NCI-H748 (cell line): ENCODE measurements around the gene TGM1.
"Not testable (repeated sequence)": the region's sequence is repeated elsewhere in the genome, so short reads cannot be mapped to it uniquely, and the experiment has no call there.

Experiments
- DNase-seq: peaks from one replicate; lab custom pipeline; 2025; ENCODE audit not compliant: unreplicated experiment; lab: John Stamatoyannopoulos, UW

TGM1 gene

DNA sequence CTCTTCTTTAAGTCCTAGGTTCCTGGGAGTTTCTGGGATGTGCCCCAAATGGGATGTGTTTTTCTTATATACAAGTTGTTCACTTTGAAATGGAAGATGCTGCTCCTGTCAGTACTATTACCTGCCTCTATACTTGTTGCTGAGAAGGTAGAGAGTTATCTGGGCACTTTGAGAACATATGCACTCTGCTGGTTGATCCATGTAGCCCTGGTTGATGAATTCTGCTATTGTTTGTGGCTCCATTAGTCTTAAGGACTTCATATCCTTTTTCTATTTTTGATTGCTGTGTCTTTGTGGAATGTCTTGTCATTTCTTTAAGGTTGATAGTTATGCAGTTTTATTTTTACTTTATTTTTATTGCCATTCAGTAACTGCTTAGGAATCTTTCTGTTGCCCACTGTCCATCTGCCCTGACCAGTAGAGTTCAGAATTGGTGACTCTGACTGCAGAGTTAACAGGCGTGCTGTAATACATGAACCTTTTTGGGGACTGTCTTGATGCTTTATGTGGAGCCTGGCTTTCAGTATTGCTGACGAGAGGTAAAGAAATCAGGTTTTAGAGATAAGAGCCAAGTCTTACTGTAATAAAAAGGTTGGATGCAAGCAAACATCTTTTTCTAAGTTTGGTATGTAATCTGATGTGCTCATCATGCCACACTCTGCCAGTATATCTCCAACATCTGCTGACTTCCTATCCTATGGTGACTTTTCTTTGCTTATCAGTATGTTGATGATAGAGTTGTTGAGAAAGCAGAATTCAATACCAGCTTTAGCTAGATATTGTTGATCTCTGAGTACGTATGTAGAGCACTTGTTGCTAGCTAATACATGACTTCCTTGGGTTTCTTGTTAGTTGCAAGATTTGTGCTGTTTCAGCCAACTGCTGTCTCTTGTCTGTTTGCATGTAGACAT lies 28.6 kb downstream of the TGM1 start:
- no peak for DNase-seq

DNA sequence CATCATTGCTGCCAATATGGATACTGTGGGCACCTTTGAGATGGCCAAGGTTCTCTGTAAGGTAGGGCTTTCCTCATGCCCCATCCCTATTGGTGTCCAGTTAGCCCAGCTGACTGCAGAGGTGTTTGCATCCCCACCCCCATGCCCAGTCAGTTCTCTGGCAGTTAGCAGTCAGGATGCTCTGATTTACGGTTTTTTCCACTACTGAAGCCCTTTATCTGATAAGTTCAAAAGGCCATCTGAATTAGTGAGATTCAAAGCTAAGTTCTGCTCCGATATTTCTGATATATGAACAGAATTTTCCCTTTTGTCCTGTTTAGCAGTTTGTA lies 29.5 kb downstream of the TGM1 start:
- DNase-seq = peak; percentile 12

DNA sequence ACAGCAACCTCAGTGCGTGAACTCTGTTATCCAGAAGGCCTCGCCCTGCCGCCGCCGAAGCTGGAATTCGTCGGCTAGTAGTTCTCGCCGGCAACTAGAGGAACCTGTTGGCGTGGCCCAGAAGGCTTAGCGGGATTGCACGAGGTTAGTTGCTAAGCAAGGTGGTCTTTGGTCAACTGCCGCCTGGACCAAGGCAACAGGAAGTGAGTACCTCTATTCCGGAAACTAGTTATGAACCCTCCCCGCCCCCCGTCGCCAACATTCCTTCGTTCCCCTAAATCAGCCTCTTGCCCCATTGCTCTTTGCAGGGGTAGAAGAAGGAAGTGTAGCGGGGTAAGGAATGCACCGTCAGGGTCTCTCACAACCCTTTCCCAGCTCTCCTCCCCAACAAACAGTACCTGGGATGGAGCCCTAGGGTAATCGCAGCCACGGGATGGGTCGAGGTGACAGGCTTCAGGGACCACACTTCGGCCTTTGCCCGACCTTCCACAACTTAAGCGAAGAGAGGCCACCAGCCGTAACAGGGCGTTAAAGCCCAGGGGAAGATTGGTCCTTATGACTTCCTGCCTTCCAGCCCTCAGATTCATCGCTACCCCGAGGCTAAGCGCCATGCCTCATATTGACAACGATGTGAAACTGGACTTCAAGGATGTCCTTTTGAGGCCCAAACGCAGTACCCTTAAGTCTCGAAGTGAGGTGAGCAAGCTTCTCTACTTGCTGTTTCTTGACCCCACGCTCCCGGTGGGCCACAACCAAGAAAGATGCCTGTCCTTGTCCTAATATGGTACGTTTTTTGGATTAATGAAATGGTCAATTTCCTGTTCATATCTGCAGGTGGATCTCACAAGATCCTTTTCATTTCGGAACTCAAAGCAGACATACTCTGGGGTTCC lies 30.1 kb downstream of the TGM1 start, which contains the start of gene GMPR2:
TSS of gene GMPR2 (plus strand) at position 285 of the 893 bp plus-strand sequence. CDS start at position 610, 325 bp downstream.
- DNase-seq = peak; percentile 31

DNA sequence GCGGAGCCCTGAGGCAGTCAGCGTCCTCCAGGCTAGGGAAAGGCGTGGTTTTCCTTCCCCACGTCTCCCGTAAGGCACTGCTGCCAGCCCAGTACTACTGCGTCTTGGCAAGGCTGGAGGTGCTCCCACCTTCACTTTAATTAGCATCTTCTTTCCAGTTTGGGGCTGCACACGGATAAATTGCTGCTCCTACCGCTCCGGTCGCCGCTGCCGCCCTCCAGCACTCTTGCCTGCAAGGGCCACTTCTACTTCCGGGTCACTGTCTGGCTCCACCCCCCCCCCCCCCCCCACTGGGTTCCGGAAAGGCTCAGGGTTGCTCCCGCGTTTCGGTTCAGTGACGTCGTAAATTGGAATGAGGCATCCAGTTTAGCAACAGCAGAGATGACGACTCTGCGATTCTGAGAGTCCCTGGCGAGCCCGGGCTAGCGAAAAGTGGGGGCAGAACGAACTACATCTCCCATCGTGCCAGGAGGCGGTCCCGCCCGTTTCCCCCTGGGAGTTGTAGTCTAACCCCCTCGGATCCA lies 30.8 kb downstream of the TGM1 start, which contains the start of gene NEDD8:
TSS of gene NEDD8 (minus strand) at position 247 of the 524 bp plus-strand sequence. CDS start at position 147, 100 bp downstream.
- DNase-seq = peak; percentile 89

DNA sequence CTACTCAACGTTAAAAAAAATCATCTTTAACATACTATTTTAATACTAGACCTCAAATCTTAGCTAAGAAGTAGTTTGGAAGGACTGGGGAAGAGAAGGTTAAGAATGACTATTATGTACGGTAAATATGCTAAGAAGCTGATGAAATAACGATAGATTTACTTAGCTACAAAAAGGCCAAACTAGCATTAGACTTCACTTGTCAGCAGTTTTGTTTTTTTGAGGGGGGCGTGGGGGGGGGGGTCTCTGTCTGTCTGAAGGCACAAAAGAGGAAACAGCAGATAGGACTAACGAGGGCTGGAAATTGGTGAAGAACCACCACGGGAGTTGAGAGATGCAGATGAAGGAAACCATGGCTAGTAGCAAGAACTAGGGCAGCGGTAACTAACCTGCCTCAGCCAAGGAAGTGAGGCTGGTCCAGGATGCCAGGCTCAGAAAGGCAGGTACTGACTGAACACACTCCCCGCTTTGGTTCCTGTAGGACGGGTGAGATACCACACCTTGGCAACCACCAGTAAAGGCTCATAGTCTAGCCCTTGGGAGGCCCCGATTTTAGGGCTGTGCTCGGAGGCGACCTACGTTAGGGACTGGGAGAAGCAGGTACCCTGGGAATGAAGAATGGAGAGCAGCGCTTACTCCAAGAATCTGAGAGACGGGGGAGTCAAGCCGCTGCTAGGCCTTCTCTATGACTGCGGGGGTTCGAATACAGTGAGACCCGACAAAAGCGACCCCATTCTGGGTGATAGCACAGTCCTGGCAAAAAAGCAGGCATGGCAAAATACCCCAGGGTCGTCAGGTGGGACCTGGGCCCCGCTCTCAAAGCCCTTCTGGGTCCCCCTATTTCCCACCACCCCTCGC lies 31.5 kb downstream of the TGM1 start:
- peak; percentile 39 for DNase-seq

DNA sequence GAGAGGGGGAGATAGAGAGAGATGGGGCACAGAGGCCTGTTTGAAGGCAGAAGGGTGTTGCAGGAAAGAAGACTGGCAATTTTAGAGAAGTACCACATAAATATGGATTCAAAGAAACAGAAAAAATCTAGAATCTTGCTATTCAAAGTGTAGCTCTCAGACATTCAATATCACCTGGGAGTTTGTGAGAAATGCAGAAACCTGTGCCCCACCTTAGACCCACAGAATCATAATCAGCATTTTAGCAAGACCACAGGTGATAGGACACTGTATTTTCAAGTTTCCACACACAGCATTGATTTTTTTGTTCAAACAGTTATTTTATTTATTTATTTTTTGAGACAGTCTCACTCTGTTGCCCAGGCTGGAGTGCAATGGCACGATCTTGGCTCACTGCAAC lies 34.1 kb downstream of the TGM1 start:
- no peak for DNase-seq

DNA sequence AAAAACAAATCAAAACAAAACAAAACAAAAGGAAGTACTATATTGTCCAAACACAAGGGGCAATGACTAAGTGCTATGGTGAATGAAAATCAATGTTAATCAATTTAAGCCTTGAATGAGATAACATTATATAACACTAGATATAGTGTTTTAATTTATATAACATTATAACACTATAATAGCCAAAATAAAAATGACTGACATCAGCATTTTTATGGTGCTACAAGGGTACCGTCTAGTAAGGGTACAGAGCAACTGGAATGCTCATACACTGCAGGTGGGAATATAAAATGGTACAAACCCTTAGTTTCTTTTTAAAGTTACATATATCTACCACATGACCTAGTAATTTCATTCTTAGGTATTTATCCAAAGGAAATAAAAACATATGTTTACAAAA lies 36.5 kb downstream of the TGM1 start:
- DNase-seq = no peak

DNA sequence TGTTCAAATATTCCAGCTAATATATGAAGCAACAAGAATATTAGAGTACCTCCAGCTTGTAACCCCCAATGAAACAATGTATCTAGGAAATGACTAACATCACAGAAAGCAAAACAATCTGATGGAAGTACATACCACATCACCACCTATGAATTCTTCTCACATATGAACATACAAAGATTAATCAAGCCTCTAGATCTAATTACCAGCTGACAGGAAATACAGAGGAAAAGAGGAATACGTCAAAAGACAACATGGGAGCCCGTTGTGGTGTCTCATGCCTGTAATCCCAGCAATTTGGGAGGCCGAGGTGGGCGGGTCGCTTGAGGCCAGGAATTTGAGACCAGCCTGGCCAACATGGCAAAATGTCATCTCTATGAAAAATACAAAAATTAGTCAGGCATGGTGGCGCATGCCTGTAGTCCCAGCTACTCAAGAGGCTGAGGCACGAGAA lies 38.3 kb downstream of the TGM1 start:
- DNase-seq = no peak

DNA sequence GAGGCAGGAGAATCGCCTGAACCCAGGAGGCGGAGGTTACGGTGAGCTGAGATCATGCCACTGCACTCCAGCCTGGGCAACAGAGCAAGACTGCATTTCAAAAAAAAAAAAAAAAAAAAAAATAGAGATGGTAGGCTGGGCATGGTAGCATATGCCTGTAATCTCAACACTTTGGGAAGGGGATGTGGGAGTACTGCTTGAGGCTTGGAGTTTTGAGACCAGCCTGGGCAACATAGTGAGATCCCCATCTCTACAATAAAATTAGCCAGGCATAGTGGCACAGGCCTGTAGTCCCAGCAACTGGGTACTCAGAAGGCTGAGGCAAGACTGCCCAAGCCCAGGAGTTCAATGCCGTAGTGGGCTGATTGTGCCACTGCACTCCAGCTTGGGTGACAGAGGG lies 40.0 kb downstream of the TGM1 start:
- not testable (repeated sequence) for DNase-seq

DNA sequence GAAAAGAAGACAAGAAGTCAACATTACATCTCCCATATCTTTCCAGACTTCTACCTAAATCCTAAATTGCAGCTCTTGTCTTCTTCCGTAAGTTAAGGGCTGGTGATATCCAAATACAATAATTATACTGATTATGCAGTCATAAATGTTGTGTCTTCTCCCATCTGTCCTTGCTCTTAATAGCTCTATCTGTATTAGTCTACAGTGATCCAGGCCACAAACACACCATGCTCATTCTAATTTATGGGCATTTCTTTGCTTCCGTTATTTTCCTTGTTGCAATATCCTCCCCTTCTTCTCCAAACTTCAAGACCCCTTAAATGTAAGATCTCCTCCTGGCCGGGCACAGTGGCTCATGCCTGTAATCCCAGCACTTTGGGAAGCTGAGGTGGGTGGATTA lies 43.5 kb downstream of the TGM1 start:
- DNase-seq = no peak

DNA sequence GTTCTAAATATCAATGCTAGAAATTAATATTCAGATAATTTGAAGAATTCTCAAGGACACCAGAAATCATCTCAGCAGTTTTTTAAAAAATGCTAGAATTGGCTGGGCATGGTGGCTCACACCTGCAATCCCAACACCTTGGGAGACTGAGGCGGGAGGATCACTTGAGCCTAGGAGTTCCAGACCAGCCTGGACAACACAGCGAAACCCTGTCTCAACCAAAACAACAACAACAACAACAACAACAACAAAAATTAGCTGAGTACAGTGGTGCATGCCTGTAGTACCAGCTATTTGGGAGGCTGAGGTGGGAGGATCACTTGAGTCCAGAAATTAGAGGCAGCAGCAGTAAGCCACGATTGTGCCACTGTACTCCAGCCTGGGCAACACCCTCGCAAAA lies 43.9 kb downstream of the TGM1 start:
- DNase-seq = no peak

DNA sequence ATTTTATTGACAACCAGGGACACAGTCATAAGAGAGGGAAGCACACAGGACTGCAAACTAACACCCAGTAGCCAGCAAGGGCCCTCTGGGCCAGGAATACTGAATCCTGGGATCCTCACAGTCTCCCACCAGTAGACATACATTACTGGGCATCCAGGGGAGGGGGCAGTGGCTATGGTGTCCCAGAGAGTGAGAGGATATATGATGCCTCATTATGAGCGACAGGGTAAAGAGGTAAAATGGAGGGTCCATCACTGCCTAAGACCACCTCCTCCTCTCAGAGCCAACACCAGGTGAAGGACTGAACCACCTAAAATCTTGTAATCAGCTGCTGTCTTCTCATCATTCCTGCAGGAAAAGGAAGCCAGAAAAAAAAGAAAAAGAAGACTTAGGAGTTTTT lies 46.1 kb downstream of the TGM1 start:
- not testable (repeated sequence) for DNase-seq

DNA sequence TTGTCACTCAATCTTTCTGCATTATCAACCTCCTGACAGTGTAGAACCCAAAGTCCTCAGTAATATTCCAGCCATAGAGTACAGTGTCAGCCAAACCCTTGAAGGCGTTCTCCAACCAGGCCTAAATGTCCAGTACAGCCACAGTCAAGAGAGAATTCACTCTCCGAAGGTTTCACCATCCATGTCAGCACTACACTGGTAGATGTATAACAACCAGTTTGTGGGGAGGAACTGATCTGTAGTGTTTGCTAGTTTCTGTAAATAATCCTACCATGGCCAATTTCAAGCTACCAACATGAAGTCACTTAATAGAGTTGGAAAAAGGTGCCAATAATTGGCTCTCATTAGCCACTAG lies 46.7 kb downstream of the TGM1 start:
- DNase-seq = no peak

DNA sequence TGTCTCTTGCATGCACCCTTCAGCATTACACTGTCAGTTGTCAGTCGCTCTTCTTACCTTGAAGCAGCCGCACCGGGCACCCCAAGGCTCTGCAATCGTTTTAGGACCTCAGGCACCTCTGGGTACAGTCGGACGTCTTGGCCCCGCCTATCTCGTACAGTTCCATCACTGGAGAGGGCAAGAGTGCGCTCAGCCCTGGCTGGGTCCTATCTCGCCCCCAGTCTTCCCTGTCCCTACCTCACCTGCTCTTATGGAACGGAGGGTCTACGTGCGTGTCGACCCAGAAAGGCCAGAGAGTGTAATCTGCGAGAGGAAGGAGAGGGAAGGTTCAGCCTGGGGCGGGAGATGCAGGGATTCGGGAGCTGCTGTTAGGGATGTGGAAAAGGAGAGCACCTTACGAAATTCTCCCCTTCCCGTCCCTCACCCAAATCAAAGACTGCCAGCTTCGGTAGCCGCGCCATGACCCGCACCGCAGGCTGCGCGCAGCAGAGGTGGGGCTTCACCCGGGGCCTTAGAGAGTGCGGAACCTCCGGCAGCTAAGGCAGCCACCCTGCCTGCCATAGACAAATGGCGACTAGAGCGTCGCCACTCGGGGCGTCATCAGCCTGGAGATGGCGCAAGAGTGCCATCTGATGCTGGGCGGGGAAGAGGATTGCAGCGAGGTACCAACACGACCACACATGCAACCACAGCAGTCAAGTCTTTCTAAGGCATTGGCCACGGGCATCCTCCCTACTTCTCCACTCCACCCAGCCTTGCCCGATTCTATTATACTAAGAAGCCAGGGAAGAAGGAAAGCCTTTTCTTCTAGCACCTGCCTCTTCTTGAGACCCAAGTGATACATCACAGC lies 47.3 kb downstream of the TGM1 start, which contains the start of gene MDP1:
TSS of gene MDP1 (minus strand) at position 572 of the 850 bp plus-strand sequence. CDS start at position 461, 111 bp downstream.
- peak; percentile 91 for DNase-seq

DNA sequence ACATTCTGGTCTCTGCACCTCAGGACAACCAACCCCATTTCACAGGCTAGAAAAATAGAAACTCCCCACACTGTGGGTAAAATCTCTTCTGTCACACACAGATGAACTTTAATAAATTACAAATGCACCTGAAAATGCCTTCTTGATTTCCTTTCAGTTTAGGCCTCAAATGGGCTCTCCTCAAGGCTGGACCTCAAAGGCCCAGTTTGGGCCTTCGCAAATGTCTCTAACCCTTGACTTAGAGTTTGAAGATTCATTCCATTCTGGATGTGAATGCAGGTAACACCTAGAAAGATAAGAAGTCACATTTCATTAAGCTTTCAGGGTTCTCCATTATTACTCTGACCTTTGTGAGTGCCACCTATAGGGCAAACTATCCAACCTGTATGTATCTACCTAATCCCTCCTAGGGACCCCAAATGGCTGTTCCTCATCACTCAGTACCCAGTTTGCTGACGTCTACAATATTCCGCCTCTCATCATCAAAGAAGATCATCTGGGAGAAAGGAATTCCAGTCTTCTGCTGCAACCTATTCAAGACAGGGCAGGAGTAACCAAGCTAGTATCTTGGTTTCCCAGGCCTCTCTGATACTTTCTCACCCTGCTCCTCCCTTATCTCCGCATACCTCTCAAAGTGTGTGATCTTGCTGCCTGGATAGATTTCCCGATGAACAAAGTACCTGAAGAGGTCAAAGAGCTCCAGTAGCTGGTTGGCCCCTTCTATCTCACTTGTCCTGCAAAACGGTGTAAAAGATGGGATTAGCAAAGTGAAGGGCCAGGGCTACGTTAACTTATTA lies 48.9 kb downstream of the TGM1 start:
- no peak for DNase-seq

DNA sequence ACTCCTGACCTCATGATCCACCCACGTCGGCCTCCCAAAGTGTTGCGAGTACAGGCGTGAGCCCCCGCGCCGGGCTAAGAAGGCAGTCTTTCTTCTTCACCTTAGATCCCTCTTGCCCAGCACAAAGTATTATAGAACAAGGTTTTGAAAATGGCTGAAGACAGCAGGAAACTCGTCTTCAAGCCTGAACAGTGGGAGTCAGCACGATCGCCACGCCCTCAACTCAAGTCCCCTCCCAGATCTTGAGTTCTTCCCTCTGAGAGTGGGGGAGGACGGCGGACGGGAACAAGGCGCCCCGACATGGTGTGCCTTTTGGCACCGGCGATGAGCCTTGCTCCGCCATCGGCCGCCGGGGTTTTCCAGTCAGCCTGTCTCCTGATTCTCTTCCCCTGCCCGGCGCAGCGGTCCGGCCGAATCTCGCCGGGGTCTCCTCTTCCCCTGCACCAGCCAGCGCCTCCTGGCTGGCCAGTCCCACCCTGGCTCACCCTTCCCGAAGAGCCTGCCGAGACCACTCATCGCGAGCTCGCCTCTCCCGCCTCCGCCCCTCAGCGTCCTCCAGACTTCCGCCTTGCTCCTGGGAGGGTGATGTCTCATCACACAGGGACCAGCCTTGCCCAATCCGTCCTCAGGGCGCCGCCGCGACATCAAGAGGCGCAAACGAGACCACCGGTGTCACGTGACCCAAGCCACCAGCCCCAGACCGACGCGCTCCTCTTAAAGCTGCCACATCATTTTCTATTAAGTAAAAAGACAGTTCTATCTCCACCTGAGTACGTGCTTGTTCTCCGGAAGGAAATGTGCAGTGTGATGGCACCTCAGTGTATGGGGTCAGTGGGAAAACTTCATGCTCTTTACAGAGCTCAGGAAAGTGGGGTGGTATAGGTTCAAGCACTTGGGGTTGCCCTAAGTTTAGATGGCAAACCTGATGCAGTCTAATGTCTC lies 49.8 kb downstream of the TGM1 start, which contains the start of gene CHMP4A:
TSS of gene CHMP4A (minus strand) at position 565 of the 942 bp plus-strand sequence. CDS start at position 516, 49 bp downstream.
- peak; percentile 98 for DNase-seq

DNA sequence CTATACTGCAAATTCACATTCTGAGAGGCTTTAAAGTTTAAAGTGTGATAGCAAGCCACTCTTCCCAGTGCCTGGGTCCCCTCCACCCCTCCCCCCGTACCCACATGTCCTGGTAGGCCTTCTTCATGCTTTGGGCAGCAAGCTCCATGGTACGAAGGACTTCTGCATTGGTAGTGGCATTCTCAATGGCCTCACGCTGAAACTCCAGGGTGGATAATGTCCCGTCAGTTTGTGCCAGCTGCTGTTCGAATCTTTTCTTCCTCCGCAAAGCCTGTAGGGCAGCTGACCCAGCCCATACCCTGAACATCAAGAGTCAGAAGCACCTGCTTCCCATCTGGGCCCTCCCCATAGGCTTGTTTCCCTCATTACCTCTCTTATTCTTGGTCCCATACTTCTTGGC lies 51.7 kb downstream of the TGM1 start:
- no peak for DNase-seq
